ENCODE data around the gene TBC1D22A. TPM values are rescaled to one million over a fixed set of nuclear protein-coding genes. Genes with fewer than 3 reads are reported as not detected.

TBC1D22A gene
- total RNA-seq, 1 donor from 2014 or later, result 10.6 TPM

DNA sequence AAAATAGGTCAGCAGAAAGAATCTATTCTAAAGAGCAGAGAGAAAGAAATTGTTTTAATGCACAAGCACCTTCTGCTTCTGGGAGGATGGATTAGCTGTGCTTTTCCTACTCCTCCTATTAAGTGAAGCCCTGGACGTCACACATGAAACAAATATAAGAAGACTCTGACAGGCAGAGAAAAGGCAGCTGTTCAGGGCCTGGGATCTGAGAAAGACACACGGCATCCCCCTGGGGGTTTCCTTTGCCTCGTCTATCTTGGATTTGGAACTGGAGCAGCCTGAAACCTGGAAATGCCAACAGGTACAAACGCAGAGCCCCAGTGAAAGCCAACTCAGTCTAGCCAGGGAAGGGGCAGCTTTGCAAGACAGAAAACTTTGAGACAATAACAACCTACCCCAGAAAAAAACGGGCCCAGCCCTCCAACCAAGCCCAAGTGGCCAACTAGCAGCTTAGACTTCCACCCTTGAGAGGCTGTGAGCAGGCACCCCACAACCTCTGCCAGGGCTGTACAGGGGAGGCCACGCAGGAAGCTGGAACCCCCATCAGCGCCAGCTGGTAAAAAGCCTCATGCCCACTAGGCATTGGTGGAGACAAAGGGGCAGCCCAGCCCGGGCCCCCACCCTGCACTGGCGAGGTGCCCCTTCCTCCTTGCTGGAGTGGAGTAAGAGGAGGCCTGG, 31.7 kb upstream of the TBC1D22A start:
- peaks cover 39% of the 10 kb centered on the region for H3K4me1 Mint-ChIP-seq
- TF ChIP-seq EZH2 (IDR thresholded peaks at IDR 0.05), result no peak
- TF ChIP-seq, protein P1, sequence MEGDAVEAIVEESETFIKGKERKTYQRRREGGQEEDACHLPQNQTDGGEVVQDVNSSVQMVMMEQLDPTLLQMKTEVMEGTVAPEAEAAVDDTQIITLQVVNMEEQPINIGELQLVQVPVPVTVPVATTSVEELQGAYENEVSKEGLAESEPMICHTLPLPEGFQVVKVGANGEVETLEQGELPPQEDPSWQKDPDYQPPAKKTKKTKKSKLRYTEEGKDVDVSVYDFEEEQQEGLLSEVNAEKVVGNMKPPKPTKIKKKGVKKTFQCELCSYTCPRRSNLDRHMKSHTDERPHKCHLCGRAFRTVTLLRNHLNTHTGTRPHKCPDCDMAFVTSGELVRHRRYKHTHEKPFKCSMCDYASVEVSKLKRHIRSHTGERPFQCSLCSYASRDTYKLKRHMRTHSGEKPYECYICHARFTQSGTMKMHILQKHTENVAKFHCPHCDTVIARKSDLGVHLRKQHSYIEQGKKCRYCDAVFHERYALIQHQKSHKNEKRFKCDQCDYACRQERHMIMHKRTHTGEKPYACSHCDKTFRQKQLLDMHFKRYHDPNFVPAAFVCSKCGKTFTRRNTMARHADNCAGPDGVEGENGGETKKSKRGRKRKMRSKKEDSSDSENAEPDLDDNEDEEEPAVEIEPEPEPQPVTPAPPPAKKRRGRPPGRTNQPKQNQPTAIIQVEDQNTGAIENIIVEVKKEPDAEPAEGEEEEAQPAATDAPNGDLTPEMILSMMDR (IDR thresholded peaks at IDR 0.05), result no peak
- TF ChIP-seq EZH2phosphoT487 (IDR thresholded peaks at IDR 0.05), result no peak
- H3K4me3 Mint-ChIP-seq, result no peak overlapping the region
- H4K20me1 ChIP-seq (ENCODE audit: low read depth), result peaks cover 95% of the 10 kb centered on the region
- H3K27me3 Mint-ChIP-seq (ENCODE audit: insufficient read depth, low read depth), result peaks cover 2% of the 10 kb centered on the region
- no peak overlapping the region for H3K4me3 ChIP-seq
- no peak overlapping the region for H2AFZ ChIP-seq (replicated peaks)
- no peak overlapping the region for H3K27ac ChIP-seq
- no peak overlapping the region for H3K9ac ChIP-seq
- H3K27ac Mint-ChIP-seq, result peak overlapping the region; percentile 5
- no peak for DNase-seq (ENCODE audit: low spot score)
- H3K36me3 Mint-ChIP-seq, result peaks cover 7% of the 10 kb centered on the region
- H3K4me1 ChIP-seq, result peaks cover 13% of the 10 kb centered on the region
- peaks cover 69% of the 10 kb centered on the region for H3K79me2 ChIP-seq (ENCODE audit: low read depth)
- H3K9me3 Mint-ChIP-seq, result no peaks in the 10 kb centered on the region
- H3K36me3 ChIP-seq, result no peaks in the 10 kb centered on the region
- H3K9me3 ChIP-seq (ENCODE audit: low read depth), result no peaks in the 10 kb centered on the region
- H3K4me2 ChIP-seq, result no peak overlapping the region
- peaks cover 9% of the 10 kb centered on the region for H3F3A ChIP-seq (ENCODE audit: low read depth)
- H3K27me3 ChIP-seq, result no peaks in the 10 kb centered on the region

DNA sequence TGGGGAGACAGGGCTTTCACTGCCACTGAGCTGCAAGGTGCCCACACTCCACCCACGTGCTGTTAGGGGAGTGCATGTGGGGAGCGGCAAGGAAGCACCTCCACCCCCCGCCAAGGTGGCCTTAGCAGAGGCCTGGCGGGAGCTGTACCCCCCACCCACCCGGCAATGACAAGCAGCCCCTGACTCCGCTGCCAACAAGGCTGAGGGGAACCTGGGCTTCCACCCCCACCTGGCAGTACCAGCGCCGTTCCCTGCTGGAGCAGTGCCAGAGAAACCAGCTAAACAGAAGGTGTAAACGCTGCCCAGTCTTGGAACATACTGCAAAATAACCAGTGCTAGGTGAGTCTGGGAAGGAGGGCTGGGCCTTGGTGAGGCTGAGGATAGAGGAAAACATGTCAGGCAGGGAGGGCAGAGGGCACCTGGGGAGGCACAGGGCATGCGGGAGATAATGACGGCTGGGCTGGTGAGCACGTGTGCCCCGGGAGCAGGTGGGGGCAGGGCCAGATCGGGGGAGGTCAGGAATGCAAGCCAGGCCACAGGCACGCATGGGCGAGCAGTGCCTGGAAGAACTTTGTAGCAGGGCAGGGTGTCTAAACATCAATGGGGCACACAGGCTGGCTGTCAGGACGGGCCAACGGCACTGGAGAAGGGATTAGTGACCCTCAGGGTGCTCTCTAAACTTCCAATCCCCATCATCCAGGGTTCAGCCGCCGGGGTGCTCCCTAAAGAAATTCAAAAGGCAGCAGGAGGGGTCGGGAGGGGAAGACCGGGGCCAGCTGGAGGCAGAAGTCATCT, 31.0 kb upstream of the TBC1D22A start:
- Mint-ChIP-seq H3K4me1 (peaks cover 42% of the 10 kb centered on the region), H3K27me3 (ENCODE audit: insufficient read depth, low read depth) (peaks cover 2% of the 10 kb centered on the region), H3K9me3 (no peaks in the 10 kb centered on the region), H3K36me3 (peaks cover 7% of the 10 kb centered on the region), H3K4me3 (peak overlapping the region; percentile 51), H3K27ac (peak overlapping the region; percentile 62)
- DNase-seq (ENCODE audit: low spot score), result peak; percentile 65
- no peaks in the 10 kb centered on the region for H3K27me3 ChIP-seq
- H3K27ac ChIP-seq, result no peak overlapping the region
- H3K79me2 ChIP-seq (ENCODE audit: low read depth), result peaks cover 77% of the 10 kb centered on the region
- peaks cover 20% of the 10 kb centered on the region for H3K4me1 ChIP-seq
- H3K9ac ChIP-seq, result no peak overlapping the region
- no peak overlapping the region for H2AFZ ChIP-seq (replicated peaks)
- no peaks in the 10 kb centered on the region for H3K9me3 ChIP-seq (ENCODE audit: low read depth)
- H3F3A ChIP-seq (ENCODE audit: low read depth), result peaks cover 16% of the 10 kb centered on the region
- peak overlapping the region; percentile 41 for H3K4me2 ChIP-seq
- H4K20me1 ChIP-seq (ENCODE audit: low read depth), result peaks cover 95% of the 10 kb centered on the region
- H3K36me3 ChIP-seq, result no peaks in the 10 kb centered on the region
- TF ChIP-seq, protein P1 (IDR thresholded peaks at IDR 0.05), result no peak
- TF ChIP-seq EZH2 (IDR thresholded peaks at IDR 0.05) (no peak), EZH2phosphoT487 (IDR thresholded peaks at IDR 0.05) (no peak)
- no peak overlapping the region for H3K4me3 ChIP-seq

DNA sequence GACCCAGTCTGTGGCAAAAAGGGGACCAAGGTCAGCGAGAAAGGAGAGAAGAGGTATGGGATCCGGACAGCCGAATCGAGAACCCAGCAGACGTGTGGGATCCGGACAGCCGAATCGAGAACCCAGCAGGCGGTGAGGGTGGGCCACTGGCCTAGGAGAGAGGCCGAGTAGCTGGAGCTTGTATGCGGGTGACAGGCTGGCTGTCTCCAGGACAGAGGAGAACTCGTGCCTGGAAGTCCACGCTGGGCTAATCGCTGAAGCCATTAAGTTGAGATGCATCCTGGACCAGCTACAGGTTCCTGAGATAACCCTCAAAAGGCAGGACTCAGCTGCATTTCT, 30.4 kb upstream of the TBC1D22A start:
- Histone ChIP-seq H3K79me2 (ENCODE audit: low read depth) (peaks cover 82% of the 10 kb centered on the region), H3K36me3 (no peaks in the 10 kb centered on the region), H3K4me3 (no peak overlapping the region), H3K4me2 (peak overlapping the region; percentile 41), H3K9ac (no peak overlapping the region), H2AFZ (replicated peaks) (no peak overlapping the region), H3F3A (ENCODE audit: low read depth) (peaks cover 22% of the 10 kb centered on the region), H3K27ac (no peak overlapping the region), H3K4me1 (peaks cover 26% of the 10 kb centered on the region), H3K9me3 (ENCODE audit: low read depth) (no peaks in the 10 kb centered on the region), H4K20me1 (ENCODE audit: low read depth) (peaks cover 95% of the 10 kb centered on the region), H3K27me3 (no peaks in the 10 kb centered on the region)
- TF ChIP-seq, protein P1 (IDR thresholded peaks at IDR 0.05), result no peak
- no peak for TF ChIP-seq EZH2 (IDR thresholded peaks at IDR 0.05)
- H3K4me3 Mint-ChIP-seq, result peak overlapping the region; percentile 51
- peaks cover 2% of the 10 kb centered on the region for H3K27me3 Mint-ChIP-seq (ENCODE audit: insufficient read depth, low read depth)
- H3K9me3 Mint-ChIP-seq, result no peaks in the 10 kb centered on the region
- peaks cover 4% of the 10 kb centered on the region for H3K36me3 Mint-ChIP-seq
- no peak for DNase-seq (ENCODE audit: low spot score)
- peaks cover 43% of the 10 kb centered on the region for H3K4me1 Mint-ChIP-seq
- peak overlapping the region; percentile 62 for H3K27ac Mint-ChIP-seq

Measured in neural progenitor cell (in vitro differentiated cells).